PC-3 (cell line): ENCODE data around the gene MS4A15. TPM values are rescaled to one million over a fixed set of nuclear protein-coding genes. Genes with fewer than 3 reads are reported as not detected.
"Not testable (repeated sequence)": the region's sequence is repeated elsewhere in the genome, so short reads cannot be mapped to it uniquely, and the experiment has no call there.

ENCODE experiments used
- ATAC-seq: fragments of 200-7000 bp; cut with Tn5 transposase; 2 replicates; pipeline ENCODE4 v1.9.1; 2020; ENCODE audit warnings: mild to moderate bottlenecking, moderate library complexity
- BruUV-seq: library from RNA; stranded (reverse); fragments of 400-500 nt; replicated peaks from 2 replicates; lab custom pipeline; 2021; lab: Mats Ljungman, UMichigan
- CTCF ChIA-PET: fragments of 300-600 bp; sonication (Branson Sonifier 250); formaldehyde crosslinking; loops from one replicate; lab custom pipeline; 2022; ENCODE audit warnings: antibody characterized with exemption; lab: Charles Lee
- POLR2A ChIA-PET: fragments of 300-600 bp; sonication (Branson Sonifier 250); formaldehyde crosslinking; loops from one replicate; lab custom pipeline; 2022; ENCODE audit warnings: antibody characterized with exemption; ENCODE audit not compliant: unreplicated experiment; lab: Charles Lee
- DNase-seq: peaks from one replicate; pipeline ENCODE4 v3.0.0-alpha.2; 2015
- H2AFZ ChIP-seq: fragments of 300-600 bp; sonication (generic); 2 replicates; pipeline ENCODE4 v1.6.0; 2016; ENCODE audit warnings: antibody characterized with exemption, low read length
- H3F3A ChIP-seq: fragments of 300-600 bp; sonication (generic); one replicate; pipeline ENCODE4 v1.6.0; 2017; ENCODE audit warnings: antibody characterized with exemption, low read length, control low read depth, mild to moderate bottlenecking; ENCODE audit not compliant: unreplicated experiment
- H3K27ac ChIP-seq: fragments of 300-600 bp; sonication (generic); 2 replicates; pipeline ENCODE4 v1.5.1; 2016; ENCODE audit warnings: mild to moderate bottlenecking, low read length
- H3K27me3 ChIP-seq: fragments of 300-600 bp; sonication (generic); 2 replicates; pipeline ENCODE4 v1.6.1; 2016; ENCODE audit warnings: low read length, mixed read lengths
- H3K36me3 ChIP-seq: fragments of 300-600 bp; sonication (generic); 2 replicates; pipeline ENCODE4 v1.6.1; 2016; ENCODE audit warnings: low read depth, mixed run types, low read length, mixed read lengths
- H3K4me1 ChIP-seq: fragments of 300-600 bp; sonication (generic); 2 replicates; pipeline ENCODE4 v1.5.1; 2016; ENCODE audit warnings: low read length; ENCODE audit not compliant: insufficient read depth
- H3K4me2 ChIP-seq: fragments of 300-600 bp; sonication (generic); 2 replicates; pipeline ENCODE4 v1.6.0; 2016; ENCODE audit warnings: low read length
- H3K4me3 ChIP-seq: fragments of 300-600 bp; sonication (generic); 2 replicates; pipeline ENCODE4 v1.5.1; 2016; ENCODE audit warnings: mild to moderate bottlenecking, low read length, mixed read lengths
- H3K79me2 ChIP-seq: fragments of 300-600 bp; sonication (generic); 2 replicates; pipeline ENCODE4 v1.6.1; 2017; ENCODE audit warnings: low read length, mixed read lengths
- H3K9ac ChIP-seq: fragments of 300-600 bp; sonication (generic); 2 replicates; pipeline ENCODE4 v1.6.0; 2016; ENCODE audit warnings: mild to moderate bottlenecking, low read length
- H3K9me2 ChIP-seq: fragments of 300-600 bp; sonication (generic); replicated peaks from 2 replicates; pipeline ENCODE4 v1.6.1; 2016; ENCODE audit warnings: mixed run types, low read length, mixed read lengths
- H3K9me3 ChIP-seq: fragments of 300-600 bp; sonication (generic); 2 replicates; pipeline ENCODE4 v1.6.1; 2016; ENCODE audit warnings: low read length, mixed read lengths
- H4K20me1 ChIP-seq: fragments of 300-600 bp; sonication (generic); 2 replicates; pipeline ENCODE4 v1.6.1; 2016; ENCODE audit warnings: low read length, mixed read lengths
- CTCF ChIP-seq: fragments of 300-600 bp; sonication (generic); conservative IDR thresholded peaks from 2 replicates; pipeline ENCODE4 v1.5.1; 2017; ENCODE audit warnings: antibody characterized with exemption, low read depth, mild to moderate bottlenecking, low read length
- EZH2 ChIP-seq: fragments of 300-600 bp; sonication (generic); IDR thresholded peaks from one replicate; pipeline ENCODE4 v1.6.1; 2017; ENCODE audit warnings: antibody characterized with exemption, mild to moderate bottlenecking, low read length; ENCODE audit not compliant: unreplicated experiment
- EZH2phosphoT487 ChIP-seq: fragments of 300-600 bp; sonication (generic); IDR thresholded peaks from 2 replicates; pipeline ENCODE4 v1.6.1; 2018; ENCODE audit warnings: mild to moderate bottlenecking, antibody characterized with exemption, low read length, borderline replicate concordance
- intact Hi-C: fragments of 100-400 bp; cut with micrococcal nuclease; formaldehyde crosslinking; loops from 2 replicates; pipeline ENCODE4 v1.9.0; 2023
- total RNA-seq: library from RNA; depleted of rRNA; stranded (reverse); fragments of >200 nt; gene quantifications from 2 replicates; pipeline ENCODE4 v1.2.3, GENCODE V29; 2014

Gene MS4A15
- total RNA-seq, 1 experiment from 2014 or later: not detected

GRCh38 chr11:60754887-60755286 is 1.8 kb upstream of the MS4A15 start:
- Histone ChIP-seq H3K9ac (no peak overlapping the region), H3K36me3 (no peaks in the 10 kb centered on the region), H3K4me2 (no peak overlapping the region), H2AFZ (no peak overlapping the region), H3K4me3 (no peak overlapping the region), H3K27ac (no peak overlapping the region), H4K20me1 (no peaks in the 10 kb centered on the region), H3K79me2 (no peaks in the 10 kb centered on the region), H3F3A (no peaks in the 10 kb centered on the region), H3K4me1 (no peaks in the 10 kb centered on the region), H3K9me2 (no peaks in the 10 kb centered on the region), H3K27me3 (peaks cover 55% of the 10 kb centered on the region), H3K9me3 (no peaks in the 10 kb centered on the region)
- no peak for ATAC-seq
- intact Hi-C loops: no loop called here
- POLR2A ChIA-PET: no interaction called here
- DNase-seq: no peak
- BruUV-seq: no TSS peak
- TF ChIP-seq EZH2phosphoT487 (no peak), CTCF (no peak), EZH2 (no peak)
- CTCF ChIA-PET: no interaction called here

- peaks cover 67% of the 10 kb centered on the region for H3K27me3 ChIP-seq
- TF ChIP-seq EZH2phosphoT487 (no peak), CTCF (no peak), EZH2 (no peak)
- DNase-seq (no peak), ATAC-seq (no peak)
- CTCF ChIA-PET: no interaction called here
- no peak overlapping the region for H3K9ac ChIP-seq
- no peaks in the 10 kb centered on the region for H3F3A ChIP-seq
- no peak overlapping the region for H3K27ac ChIP-seq
- H3K4me1 ChIP-seq: no peaks in the 10 kb centered on the region
- no peaks in the 10 kb centered on the region for H3K9me2 ChIP-seq
- H3K4me2 ChIP-seq: no peak overlapping the region
- H4K20me1 ChIP-seq: no peaks in the 10 kb centered on the region
- H3K79me2 ChIP-seq: no peaks in the 10 kb centered on the region
- POLR2A ChIA-PET: no interaction called here
- no peaks in the 10 kb centered on the region for H3K9me3 ChIP-seq
- H2AFZ ChIP-seq: no peak overlapping the region
- intact Hi-C loops: loop anchor here (2.0 kb wide), 1 partner anchor 57 kb away; no protein-coding TSS in a partner anchor
- no TSS peak for BruUV-seq
- H3K4me3 ChIP-seq: no peak overlapping the region
- H3K36me3 ChIP-seq: no peaks in the 10 kb centered on the region
Measured at GRCh38 chr11:60757231-60757800, 649 bp downstream of the MS4A15 start.

GRCh38 chr11:60758671-60759070 is 2.0 kb downstream of the MS4A15 start:
- intact Hi-C loops, H3K9me2 ChIP-seq, H3F3A ChIP-seq, ATAC-seq, H3K79me2 ChIP-seq, H3K9me3 ChIP-seq, POLR2A ChIA-PET, H3K36me3 ChIP-seq, H4K20me1 ChIP-seq, DNase-seq, H2AFZ ChIP-seq, H3K27ac ChIP-seq, H3K9ac ChIP-seq, BruUV-seq, H3K4me3 ChIP-seq, H3K4me1 ChIP-seq, H3K4me2 ChIP-seq, CTCF ChIA-PET: not testable (repeated sequence)
- H3K27me3 ChIP-seq: peaks cover 57% of the 10 kb centered on the region

- H3K4me1 ChIP-seq, H3K9ac ChIP-seq, H2AFZ ChIP-seq, H3K4me3 ChIP-seq, H3K79me2 ChIP-seq, H3K27ac ChIP-seq, CTCF ChIA-PET, H3F3A ChIP-seq, POLR2A ChIA-PET, ATAC-seq, H4K20me1 ChIP-seq, H3K36me3 ChIP-seq, H3K9me3 ChIP-seq, H3K9me2 ChIP-seq, DNase-seq, H3K4me2 ChIP-seq, BruUV-seq: not testable (repeated sequence)
- intact Hi-C loops: loop anchor here (5.0 kb wide), 1 partner anchor 492 kb away; no protein-coding TSS in a partner anchor
- H3K27me3 ChIP-seq: peaks cover 56% of the 10 kb centered on the region
Measured at GRCh38 chr11:60759438-60760225, 3.0 kb downstream of the MS4A15 start.
